IMR-90 (cell line): ENCODE measurements around the gene ANP32D. TPM values are rescaled to one million over a fixed set of nuclear protein-coding genes. Genes with fewer than 3 reads are reported as not detected.

ENCODE experiments used
- ATAC-seq: fragments of 200-7000 bp; cut with Tn5 transposase; 2 replicates; pipeline ENCODE4 v1.9.1; 2020; ENCODE audit warnings: low read depth, mild to moderate bottlenecking, moderate library complexity
- BruUV-seq: library from RNA; stranded (reverse); fragments of 400-500 nt; replicated peaks from 2 replicates; lab custom pipeline; 2021; lab: Mats Ljungman, UMichigan
- CTCF ChIA-PET: fragments of 300-600 bp; formaldehyde crosslinking; extraction: SDS; loops from one replicate; lab custom pipeline; 2021; ENCODE audit warnings: antibody characterized with exemption; lab: Yijun Ruan, JAX
- POLR2A ChIA-PET: fragments of 300-600 bp; sonication (Branson Sonifier 250); formaldehyde crosslinking; loops from one replicate; lab custom pipeline; 2022; ENCODE audit warnings: antibody characterized with exemption; ENCODE audit not compliant: unreplicated experiment; lab: Charles Lee
- DNase-seq: peaks from one replicate; pipeline ENCODE4 v3.0.0; 2013
- H2AFZ ChIP-seq: replicated peaks from 2 replicates; pipeline ENCODE3; 2013; ENCODE audit warnings: low read length, mild to moderate bottlenecking; ENCODE audit not compliant: poor library complexity
- H2AK5ac ChIP-seq: 2 replicates; pipeline ENCODE4 v1.6.1; 2013; ENCODE audit warnings: low read depth, low read length, inconsistent platforms
- H2AK9ac ChIP-seq: replicated peaks from 2 replicates; pipeline ENCODE3; 2013; ENCODE audit warnings: mild to moderate bottlenecking, low read depth, low read length, moderate library complexity; ENCODE audit not compliant: poor library complexity
- H2BK120ac ChIP-seq: 2 replicates; pipeline ENCODE4 v1.6.1; 2013; ENCODE audit warnings: low read depth, low read length, inconsistent platforms
- H2BK15ac ChIP-seq: 3 replicates; pipeline ENCODE4 v1.6.1; 2013; ENCODE audit warnings: low read depth, low read length, inconsistent platforms
- H2BK20ac ChIP-seq: 2 replicates; pipeline ENCODE4 v1.6.1; 2013; ENCODE audit warnings: low read depth, mild to moderate bottlenecking, inconsistent platforms, low read length, moderate library complexity
- H2BK5ac ChIP-seq: 2 replicates; pipeline ENCODE4 v1.6.1; 2013; ENCODE audit warnings: mild to moderate bottlenecking, low read depth, low read length, inconsistent platforms; ENCODE audit not compliant: poor library complexity, severe bottlenecking
- H3K14ac ChIP-seq: replicated peaks from 2 replicates; pipeline ENCODE4 v1.6.1; 2013; ENCODE audit warnings: low read depth, low read length, inconsistent platforms
- H3K18ac ChIP-seq: 2 replicates; pipeline ENCODE4 v1.6.1; 2013; ENCODE audit warnings: low read depth, low read length, control low read depth
- H3K23ac ChIP-seq: 2 replicates; pipeline ENCODE4 v1.6.1; 2013; ENCODE audit warnings: low read depth, low read length, inconsistent platforms
- H3K27ac ChIP-seq: 2 replicates; pipeline ENCODE4 v1.5.1; 2013; ENCODE audit warnings: mild to moderate bottlenecking, control low read depth, low read length; ENCODE audit not compliant: insufficient read depth
- H3K27me3 ChIP-seq: 2 replicates; pipeline ENCODE4 v1.6.1; 2013; ENCODE audit warnings: low read length; ENCODE audit not compliant: control insufficient read depth, insufficient read depth
- H3K36me3 ChIP-seq: 2 replicates; pipeline ENCODE4 v1.6.1; 2013; ENCODE audit warnings: low read length, mixed read lengths; ENCODE audit not compliant: control insufficient read depth, insufficient read depth
- H3K4ac ChIP-seq: 2 replicates; pipeline ENCODE4 v1.6.1; 2013; ENCODE audit warnings: low read depth, low read length, inconsistent platforms
- H3K4me1 ChIP-seq: 2 replicates; pipeline ENCODE4 v1.6.1; 2013; ENCODE audit warnings: low read length, mixed read lengths; ENCODE audit not compliant: control insufficient read depth, insufficient read depth
- H3K4me2 ChIP-seq: 2 replicates; pipeline ENCODE4 v1.6.1; 2013; ENCODE audit warnings: low read depth, mild to moderate bottlenecking, control low read depth, low read length, moderate library complexity
- H3K4me3 ChIP-seq: 2 replicates; pipeline ENCODE4 v1.5.1; 2013; ENCODE audit warnings: low read depth, mild to moderate bottlenecking, control low read depth, low read length, moderate library complexity; ENCODE audit not compliant: insufficient read depth
- H3K56ac ChIP-seq: 2 replicates; pipeline ENCODE4 v1.6.1; 2013; ENCODE audit warnings: low read length, inconsistent platforms; ENCODE audit not compliant: insufficient read depth; ENCODE audit errors: extremely low read depth
- H3K79me1 ChIP-seq, 2 experiments: 2 replicates each; pipeline ENCODE4 v1.6.1; 2013; ENCODE audit warnings: low read length in 2 of 2, inconsistent platforms in 1 of 2, low read depth in 1 of 2
- H3K9ac ChIP-seq: 2 replicates; pipeline ENCODE4 v1.6.1; 2013; ENCODE audit warnings: low read depth, low read length, control low read depth
- H3K9me1 ChIP-seq: 2 replicates; pipeline ENCODE4 v1.6.1; 2013; ENCODE audit warnings: low read length, inconsistent platforms; ENCODE audit not compliant: insufficient read depth
- H3K9me3 ChIP-seq: 2 replicates; pipeline ENCODE4 v1.6.1; 2013; ENCODE audit warnings: low read length; ENCODE audit not compliant: control insufficient read depth, insufficient read depth
- H4K20me1 ChIP-seq: 2 replicates; pipeline ENCODE4 v1.6.1; 2013; ENCODE audit warnings: low read length, inconsistent platforms; ENCODE audit not compliant: insufficient read depth
- H4K5ac ChIP-seq: 2 replicates; pipeline ENCODE4 v1.6.1; 2013; ENCODE audit warnings: mild to moderate bottlenecking, low read depth, low read length, control low read depth
- H4K8ac ChIP-seq, 2 experiments: 2 replicates each; pipeline ENCODE4 v1.6.1; 2013; ENCODE audit warnings: low read depth in 2 of 2, low read length in 2 of 2, control low read depth in 1 of 2, inconsistent platforms in 1 of 2
- H4K91ac ChIP-seq: 2 replicates; pipeline ENCODE4 v1.6.1; 2013; ENCODE audit warnings: low read depth, low read length, inconsistent platforms; ENCODE audit not compliant: insufficient read depth
- BHLHE40 ChIP-seq: fragments of 150-350 bp; IDR thresholded peaks from 2 replicates; pipeline ENCODE4 v1.6.1; 2016; ENCODE audit warnings: mild to moderate bottlenecking, low read depth, low read length
- CEBPB ChIP-seq: IDR thresholded peaks from 2 replicates; pipeline ENCODE4 v1.6.1; 2012; ENCODE audit warnings: low read depth, low read length, improper control_type of control experiment
- CHD1 ChIP-seq: IDR thresholded peaks from 2 replicates; pipeline ENCODE4 v1.6.1; 2012; ENCODE audit warnings: low read depth, low read length, improper control_type of control experiment
- CTCF ChIP-seq: conservative IDR thresholded peaks from 2 replicates; pipeline ENCODE4 v1.5.1; 2012; ENCODE audit warnings: mild to moderate bottlenecking, low read depth, low read length, improper control_type of control experiment
- ELK1 ChIP-seq: fragments of 150-350 bp; IDR thresholded peaks from 2 replicates; pipeline ENCODE4 v1.6.1; 2016; ENCODE audit warnings: low read depth, mild to moderate bottlenecking, low read length, moderate library complexity, borderline replicate concordance
- FOS ChIP-seq: fragments of 150-350 bp; IDR thresholded peaks from 2 replicates; pipeline ENCODE4 v1.6.1; 2016; ENCODE audit warnings: low read depth, low read length
- MAFK ChIP-seq: IDR thresholded peaks from 2 replicates; pipeline ENCODE4 v1.6.1; 2012; ENCODE audit warnings: low read depth, low read length, improper control_type of control experiment
- MAZ ChIP-seq: IDR thresholded peaks from 2 replicates; pipeline ENCODE4 v1.6.1; 2012; ENCODE audit warnings: low read depth, mild to moderate bottlenecking, low read length, improper control_type of control experiment, moderate library complexity, borderline replicate concordance
- MXI1 ChIP-seq: IDR thresholded peaks from 2 replicates; pipeline ENCODE4 v1.6.1; 2012; ENCODE audit warnings: low read depth, mild to moderate bottlenecking, low read length, moderate library complexity, borderline replicate concordance
- NFE2L2 ChIP-seq: fragments of 150-350 bp; IDR thresholded peaks from 2 replicates; pipeline ENCODE4 v1.6.1; 2016; ENCODE audit warnings: low read depth, mild to moderate bottlenecking, low read length
- POLR2A ChIP-seq: IDR thresholded peaks from 2 replicates; pipeline ENCODE4 v1.6.1; 2012; ENCODE audit warnings: mild to moderate bottlenecking, low read depth, low read length
- RAD21 ChIP-seq: IDR thresholded peaks from 2 replicates; pipeline ENCODE4 v1.6.1; 2012; ENCODE audit warnings: low read length, improper control_type of control experiment
- RCOR1 ChIP-seq: IDR thresholded peaks from 2 replicates; pipeline ENCODE4 v1.6.1; 2012; ENCODE audit warnings: mild to moderate bottlenecking, low read length, improper control_type of control experiment; ENCODE audit not compliant: insufficient replicate concordance
- RFX5 ChIP-seq: IDR thresholded peaks from 2 replicates; pipeline ENCODE4 v1.8.0; 2012; ENCODE audit warnings: low read depth, mild to moderate bottlenecking, low read length, moderate library complexity
- SMC3 ChIP-seq: fragments of 150-350 bp; IDR thresholded peaks from 2 replicates; pipeline ENCODE4 v1.6.1; 2016; ENCODE audit warnings: low read depth, mild to moderate bottlenecking, antibody characterized with exemption, low read length, moderate library complexity
- WGBS, 2 experiments: methylation state at CpG; one replicate each; pipeline versions ENCODE4 v1.1.5 to v1.1.7; 2013; ENCODE audit warnings: missing lambda C conversion rate in 2 of 2; ENCODE audit not compliant: insufficient read length in 1 of 2; ENCODE audit errors: extremely low coverage in 2 of 2; 5-methylcytosine and 5-hydroxymethylcytosine counted together
- dilution Hi-C: fragments of 300-500 bp; cut with HindIII; formaldehyde crosslinking; loops from one replicate; pipeline ENCODE4 v1.14.3; 2018; ENCODE audit warnings: low sequenced_read_pairs; ENCODE audit not compliant: unreplicated experiment
- in situ Hi-C: fragments of 300-500 bp; cut with MboI; formaldehyde crosslinking; loops from 3 replicates; pipeline ENCODE4 v1.14.3; 2019; ENCODE audit warnings: low sequenced_read_pairs, inconsistent platforms, mixed read lengths
- intact Hi-C: fragments of 100-400 bp; cut with micrococcal nuclease; formaldehyde crosslinking; loops from 2 replicates; pipeline ENCODE4 v1.10.0; 2022
- polyA plus RNA-seq, 3 experiments: library from polyadenylated mRNA; depleted of rRNA; stranded (reverse); fragments of >200 nt; gene quantifications; 2 replicates each; pipeline ENCODE4 v1.2.3, GENCODE V29; 2012; ENCODE audit warnings: low replicate concordance in 1 of 3
- total RNA-seq: library from RNA; depleted of rRNA; stranded (reverse); fragments of >200 nt; gene quantifications from 2 replicates; pipeline ENCODE4 v1.2.3, GENCODE V29; 2012
- TF ChIP-seq, protein P1 (sequence below): fragments of 150-350 bp; IDR thresholded peaks from 2 replicates; pipeline ENCODE4 v1.6.1; 2017; ENCODE audit warnings: mild to moderate bottlenecking, antibody characterized with exemption, low read length, low read depth

Gene ANP32D
- total and polyA plus RNA-seq, 2 of the 4 experiments (the other 2 are of a cell fraction), result not detected

- H3K36me3 ChIP-seq, result no peaks in the 10 kb centered on the region
- H2AK9ac ChIP-seq, result no peak overlapping the region
- H3K4me1 ChIP-seq, result no peaks in the 10 kb centered on the region
- H3K4me3 ChIP-seq, result no peak overlapping the region
- TF ChIP-seq RAD21, result no peak
- no peak for TF ChIP-seq ELK1
- TF ChIP-seq, protein P1, sequence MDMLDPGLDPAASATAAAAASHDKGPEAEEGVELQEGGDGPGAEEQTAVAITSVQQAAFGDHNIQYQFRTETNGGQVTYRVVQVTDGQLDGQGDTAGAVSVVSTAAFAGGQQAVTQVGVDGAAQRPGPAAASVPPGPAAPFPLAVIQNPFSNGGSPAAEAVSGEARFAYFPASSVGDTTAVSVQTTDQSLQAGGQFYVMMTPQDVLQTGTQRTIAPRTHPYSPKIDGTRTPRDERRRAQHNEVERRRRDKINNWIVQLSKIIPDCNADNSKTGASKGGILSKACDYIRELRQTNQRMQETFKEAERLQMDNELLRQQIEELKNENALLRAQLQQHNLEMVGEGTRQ, result no peak
- TF ChIP-seq RFX5, result no peak
- TF ChIP-seq RCOR1, result no peak
- no peak for TF ChIP-seq CHD1
- TF ChIP-seq MAFK, result no peak
- TF ChIP-seq POLR2A, result no peak
- no peak for TF ChIP-seq MXI1
- no peak for TF ChIP-seq FOS
- TF ChIP-seq NFE2L2, result no peak
- no peak for TF ChIP-seq CEBPB
- no peak for TF ChIP-seq CTCF
- no peak for TF ChIP-seq SMC3
- no peak for TF ChIP-seq MAZ
- TF ChIP-seq BHLHE40, result no peak
- H3K27ac ChIP-seq, result no peak overlapping the region
- H4K20me1 ChIP-seq, result no peaks in the 10 kb centered on the region
- H2BK20ac ChIP-seq, result no peak overlapping the region
- H4K91ac ChIP-seq, result no peak overlapping the region
- no peak overlapping the region for H3K9ac ChIP-seq
- ChIA-PET POLR2A (no interaction called here), CTCF (no interaction called here)
- no peak overlapping the region for H2BK15ac ChIP-seq
- H3K9me3 ChIP-seq, result no peaks in the 10 kb centered on the region
- no peak overlapping the region for H3K23ac ChIP-seq
- no peaks in the 10 kb centered on the region; the same call in 1 of the 2 replicates for H3K27me3 ChIP-seq
- in situ Hi-C loops, result no loop called here
- H3K14ac ChIP-seq, result no peak overlapping the region
- H3K79me1 ChIP-seq, result no peaks in the 10 kb centered on the region
- BruUV-seq, result no TSS peak
- dilution Hi-C loops, result no loop called here
- H2AFZ ChIP-seq, result no peak overlapping the region
- H4K8ac ChIP-seq, result no peak overlapping the region
- no peak for DNase-seq
- WGBS, 2 experiments, result no CpG with 5 or more reads among the region's 3 CpGs
- H3K18ac ChIP-seq, result no peak overlapping the region
- H3K4me2 ChIP-seq, result no peak overlapping the region
- no peak overlapping the region for H3K4ac ChIP-seq
- no peak for ATAC-seq
- no peak overlapping the region for H2BK120ac ChIP-seq
- H3K9me1 ChIP-seq, result no peaks in the 10 kb centered on the region
- no peak overlapping the region for H4K5ac ChIP-seq
- no peak overlapping the region for H3K56ac ChIP-seq
- no peak overlapping the region for H2AK5ac ChIP-seq
- H2BK5ac ChIP-seq, result no peak overlapping the region
- intact Hi-C loops, result no loop called here
These were observed 26.8 kb upstream of the ANP32D start for GRCh38 chr12:48445538-48445937.
